Ammon's horn (tissue), 1 donor: ENCODE data around the gene TPCN2.

Experiments used
- DNase-seq: peaks from one replicate; pipeline ENCODE4 v3.0.0-alpha.2; 2016; ENCODE audit warnings: low spot score

The TPCN2 gene

GRCh38 chr11:69113226-69113625 is 64.5 kb downstream of the TPCN2 start:
- DNase-seq, result no peak

- no peak for DNase-seq
Measured at GRCh38 chr11:69113646-69114340, 65.1 kb downstream of the TPCN2 start.

- no peak for DNase-seq
Measured at GRCh38 chr11:69114362-69114761, 65.6 kb downstream of the TPCN2 start.

- no peak for DNase-seq
Measured at GRCh38 chr11:69114811-69115523, 66.2 kb downstream of the TPCN2 start.

GRCh38 chr11:69115586-69116560 is 67.1 kb downstream of the TPCN2 start:
- no peak for DNase-seq

- DNase-seq, result no peak
Measured at GRCh38 chr11:69116671-69117070, 67.9 kb downstream of the TPCN2 start.

- no peak for DNase-seq
Measured at GRCh38 chr11:69119190-69119589, 70.5 kb downstream of the TPCN2 start.

- DNase-seq, result no peak
Measured at GRCh38 chr11:69120096-69120875, 71.6 kb downstream of the TPCN2 start.

- no peak for DNase-seq
Measured at GRCh38 chr11:69121021-69121420, 72.3 kb downstream of the TPCN2 start.

- DNase-seq, result no peak
Measured at GRCh38 chr11:69121621-69122325, 73.0 kb downstream of the TPCN2 start.

GRCh38 chr11:69122326-69122629 is 73.5 kb downstream of the TPCN2 start:
- no peak for DNase-seq

- DNase-seq, result no peak
Measured at GRCh38 chr11:69122630-69123431, 74.1 kb downstream of the TPCN2 start.

- no peak for DNase-seq
Measured at GRCh38 chr11:69123593-69124545, 75.1 kb downstream of the TPCN2 start.

GRCh38 chr11:69125861-69126260 is 77.1 kb downstream of the TPCN2 start:
- no peak for DNase-seq

- no peak for DNase-seq
Measured at GRCh38 chr11:69126286-69126685, 77.6 kb downstream of the TPCN2 start.

GRCh38 chr11:69127081-69127850 is 78.5 kb downstream of the TPCN2 start:
- DNase-seq, result no peak

GRCh38 chr11:69127884-69128283 is 79.2 kb downstream of the TPCN2 start:
- no peak for DNase-seq

- DNase-seq, result no peak
Measured at GRCh38 chr11:69129053-69129452, 80.3 kb downstream of the TPCN2 start.
